Measurements from ENCODE around the gene LGR6. TPM values are rescaled to one million over a fixed set of nuclear protein-coding genes. Genes with fewer than 3 reads are reported as not detected.

Gene LGR6
- total RNA-seq, 4 donors from 2014 or later = 0.12 to 2.8 (median 0.48) TPM

- Histone ChIP-seq H3K27me3 (peaks cover 9% of the 10 kb centered on the region), H3K4me3 (no peak overlapping the region), H3K9me3 (no peaks in the 10 kb centered on the region), H3K36me3 (no peaks in the 10 kb centered on the region), H3K4me1 (no peaks in the 10 kb centered on the region), H3K27ac (no peak overlapping the region)
- 94% methylated on average over 9 of the region's 9 CpGs for WGBS, 2 donors (ENCODE audit: low coverage in 1 of 2)
- TF ChIP-seq CTCF (IDR thresholded peaks at IDR 0.05) (no peak), EP300 (IDR thresholded peaks at IDR 0.05) (no peak), POLR2AphosphoS5 (IDR thresholded peaks at IDR 0.05) (no peak), POLR2A (IDR thresholded peaks at IDR 0.05) (no peak)
- ATAC-seq = no peak
Measured at GRCh38 chr1:202302166-202302565, 108.6 kb downstream of the LGR6 start.

GRCh38 chr1:202304375-202304774 is 110.8 kb downstream of the LGR6 start:
- H3K4me1 ChIP-seq = no peaks in the 10 kb centered on the region
- H3K36me3 ChIP-seq = no peaks in the 10 kb centered on the region
- TF ChIP-seq CTCF (IDR thresholded peaks at IDR 0.05) (no peak), POLR2AphosphoS5 (IDR thresholded peaks at IDR 0.05) (no peak), EP300 (IDR thresholded peaks at IDR 0.05) (no peak), POLR2A (IDR thresholded peaks at IDR 0.05) (no peak)
- H3K27me3 ChIP-seq = peaks cover 16% of the 10 kb centered on the region
- 55 to 59% methylated on average over 3 to 7 of the region's 9 CpGs for WGBS, 2 donors (ENCODE audit: low coverage in 1 of 2)
- ATAC-seq = no peak
- H3K27ac ChIP-seq = no peak overlapping the region
- no peaks in the 10 kb centered on the region for H3K9me3 ChIP-seq
- no peak overlapping the region for H3K4me3 ChIP-seq

- TF ChIP-seq POLR2AphosphoS5 (IDR thresholded peaks at IDR 0.05) (no peak), CTCF (IDR thresholded peaks at IDR 0.05) (no peak), POLR2A (IDR thresholded peaks at IDR 0.05) (no peak), EP300 (IDR thresholded peaks at IDR 0.05) (no peak)
- WGBS, 2 donors (ENCODE audit: low coverage in 1 of 2) = no CpG with 5 or more reads among the region's 1 CpG
- ATAC-seq = no peak
- Histone ChIP-seq H3K27me3 (peaks cover 16% of the 10 kb centered on the region), H3K27ac (no peak overlapping the region), H3K9me3 (no peaks in the 10 kb centered on the region), H3K4me1 (no peaks in the 10 kb centered on the region), H3K4me3 (no peak overlapping the region), H3K36me3 (no peaks in the 10 kb centered on the region)
Measured at GRCh38 chr1:202305168-202305567, 111.6 kb downstream of the LGR6 start.

GRCh38 chr1:202306535-202307345 is 113.1 kb downstream of the LGR6 start:
- no peak overlapping the region for H3K27ac ChIP-seq
- peaks cover 28% of the 10 kb centered on the region for H3K27me3 ChIP-seq
- ATAC-seq = no peak
- H3K4me3 ChIP-seq = no peak overlapping the region
- no peaks in the 10 kb centered on the region for H3K36me3 ChIP-seq
- no peak for TF ChIP-seq EP300 (IDR thresholded peaks at IDR 0.05)
- H3K4me1 ChIP-seq = no peaks in the 10 kb centered on the region
- H3K9me3 ChIP-seq = no peaks in the 10 kb centered on the region
- WGBS, 2 donors (ENCODE audit: low coverage in 1 of 2) = 100% methylated on average over 3 of the region's 9 CpGs; no CpG with 5 or more reads in 1 of the 2 donors

GRCh38 chr1:202310071-202310725 is 116.6 kb downstream of the LGR6 start:
- Histone ChIP-seq H3K9me3 (no peaks in the 10 kb centered on the region), H3K4me3 (no peak overlapping the region), H3K27me3 (peaks cover 40% of the 10 kb centered on the region), H3K4me1 (no peaks in the 10 kb centered on the region), H3K27ac (no peak overlapping the region), H3K36me3 (no peaks in the 10 kb centered on the region)
- TF ChIP-seq EP300 (IDR thresholded peaks at IDR 0.05) = no peak
- no peak for TF ChIP-seq CTCF (IDR thresholded peaks at IDR 0.05)
- TF ChIP-seq POLR2AphosphoS5 (IDR thresholded peaks at IDR 0.05) = no peak
- TF ChIP-seq POLR2A (IDR thresholded peaks at IDR 0.05) = no peak
- ATAC-seq = no peak

Data from gastroesophageal sphincter (tissue), 4 donors.